ENCODE measurements around the gene AMACR.
"Not testable (repeated sequence)": the region's sequence is repeated elsewhere in the genome, so short reads cannot be mapped to it uniquely, and the experiment has no call there.

AMACR gene

GRCh38 chr5:33968211-33969005 lies 39.4 kb downstream of the AMACR start:
- no peak for DNase-seq (ENCODE audit: low read depth)

GRCh38 chr5:33966805-33967204 lies 41.0 kb downstream of the AMACR start:
- no peak for DNase-seq (ENCODE audit: low read depth)

GRCh38 chr5:33964132-33964700 lies 43.6 kb downstream of the AMACR start:
- no peak for DNase-seq (ENCODE audit: low read depth)

GRCh38 chr5:33958176-33958575 lies 49.7 kb downstream of the AMACR start:
- DNase-seq (ENCODE audit: low read depth) = no peak

GRCh38 chr5:33957577-33958150 lies 50.2 kb downstream of the AMACR start:
- no peak for DNase-seq (ENCODE audit: low read depth)

GRCh38 chr5:33952175-33952574 lies 55.7 kb downstream of the AMACR start:
- DNase-seq (ENCODE audit: low read depth) = not testable (repeated sequence)

- no peak for DNase-seq (ENCODE audit: low read depth)
These were observed 63.2 kb downstream of the AMACR start for GRCh38 chr5:33944543-33945132.

- DNase-seq (ENCODE audit: low read depth) = no peak
These were observed 66.8 kb downstream of the AMACR start for GRCh38 chr5:33941090-33941489.

GRCh38 chr5:33939556-33940262 lies 68.1 kb downstream of the AMACR start:
- no peak for DNase-seq (ENCODE audit: low read depth)

- no peak for DNase-seq (ENCODE audit: low read depth)
These were observed 69.0 kb downstream of the AMACR start for GRCh38 chr5:33938881-33939280.

GRCh38 chr5:33938507-33938796 lies 69.4 kb downstream of the AMACR start:
- no peak for DNase-seq (ENCODE audit: low read depth)

GRCh38 chr5:33937707-33938506 lies 69.9 kb downstream of the AMACR start:
- no peak for DNase-seq (ENCODE audit: low read depth)

GRCh38 chr5:33937017-33937706 lies 70.7 kb downstream of the AMACR start:
- no peak for DNase-seq (ENCODE audit: low read depth)

- DNase-seq (ENCODE audit: low read depth) = no peak
These were observed 71.4 kb downstream of the AMACR start, which contains the start of gene RXFP3 for GRCh38 chr5:33936381-33937016. RXFP3 (plus strand) TSS chr5:33936386; CDS start chr5:33936741, 355 bp downstream.

Data from activated T-helper 1 cell treated with Interleukin-2 at 50 U/mL for 16 hours (primary cell).